ENCODE data around the gene NCBP2. TPM values are rescaled to one million over a fixed set of nuclear protein-coding genes. Genes with fewer than 3 reads are reported as not detected.
A peak's percentile ranks its signal among the peaks of the same experiment; 100 is the strongest.

The NCBP2 gene
- total RNA-seq: 51.1 and 62.2 TPM in 2 replicates

DNA sequence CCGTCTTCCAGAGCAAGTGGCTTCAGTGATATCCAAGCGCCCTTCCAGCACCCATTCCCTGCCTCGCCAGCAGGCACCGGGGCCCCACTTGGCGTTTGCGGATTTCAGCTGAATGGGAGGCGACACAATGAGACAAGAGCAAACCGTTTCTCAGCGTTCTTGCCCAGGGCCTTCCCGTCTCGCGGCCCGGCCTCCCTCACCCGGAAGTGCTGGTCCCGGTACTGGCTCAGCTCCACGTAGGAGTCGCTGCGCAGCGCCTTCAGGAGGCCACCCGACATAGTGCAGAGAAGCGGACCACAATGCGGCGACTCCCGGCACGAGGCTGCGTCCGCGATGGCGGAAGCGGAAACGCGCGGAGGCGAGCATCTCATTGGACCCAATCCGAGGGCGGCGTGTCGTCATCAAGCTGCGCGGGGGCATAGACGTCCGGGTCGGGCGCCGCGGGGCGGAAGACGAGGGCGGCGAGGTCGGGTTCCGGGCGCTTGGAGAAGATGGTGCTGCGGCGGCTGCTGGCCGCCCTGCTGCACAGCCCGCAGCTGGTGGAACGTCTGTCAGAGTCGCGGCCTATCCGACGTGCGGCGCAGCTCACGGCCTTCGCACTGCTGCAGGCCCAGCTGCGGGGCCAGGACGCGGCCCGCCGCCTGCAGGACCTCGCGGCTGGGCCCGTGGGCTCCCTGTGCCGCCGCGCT lies at the start of gene NCBP2:
Gene NCBP2 (minus strand): TSS at position 303 of the 689 bp plus-strand sequence. CDS start 25 bp downstream, at position 278.
- peak; percentile 83 for DNase-seq (ENCODE audit: low read depth)
- Histone ChIP-seq H3K27me3 (ENCODE audit: control insufficient read depth, insufficient read depth, low read length) (no peaks in the 10 kb centered on the region), H3K4me3 (ENCODE audit: low read depth, low read length) (peak within 1 kb of the TSS; percentile 99), H3K36me3 (ENCODE audit: control insufficient read depth, insufficient read depth, low read length) (peaks cover 1% of the 10 kb centered on the region)
- TF ChIP-seq, protein P1, sequence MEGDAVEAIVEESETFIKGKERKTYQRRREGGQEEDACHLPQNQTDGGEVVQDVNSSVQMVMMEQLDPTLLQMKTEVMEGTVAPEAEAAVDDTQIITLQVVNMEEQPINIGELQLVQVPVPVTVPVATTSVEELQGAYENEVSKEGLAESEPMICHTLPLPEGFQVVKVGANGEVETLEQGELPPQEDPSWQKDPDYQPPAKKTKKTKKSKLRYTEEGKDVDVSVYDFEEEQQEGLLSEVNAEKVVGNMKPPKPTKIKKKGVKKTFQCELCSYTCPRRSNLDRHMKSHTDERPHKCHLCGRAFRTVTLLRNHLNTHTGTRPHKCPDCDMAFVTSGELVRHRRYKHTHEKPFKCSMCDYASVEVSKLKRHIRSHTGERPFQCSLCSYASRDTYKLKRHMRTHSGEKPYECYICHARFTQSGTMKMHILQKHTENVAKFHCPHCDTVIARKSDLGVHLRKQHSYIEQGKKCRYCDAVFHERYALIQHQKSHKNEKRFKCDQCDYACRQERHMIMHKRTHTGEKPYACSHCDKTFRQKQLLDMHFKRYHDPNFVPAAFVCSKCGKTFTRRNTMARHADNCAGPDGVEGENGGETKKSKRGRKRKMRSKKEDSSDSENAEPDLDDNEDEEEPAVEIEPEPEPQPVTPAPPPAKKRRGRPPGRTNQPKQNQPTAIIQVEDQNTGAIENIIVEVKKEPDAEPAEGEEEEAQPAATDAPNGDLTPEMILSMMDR (IDR thresholded peaks at IDR 0.05; ENCODE audit: insufficient read depth, low read length, poor library complexity, severe bottlenecking): peak; percentile 81

DNA sequence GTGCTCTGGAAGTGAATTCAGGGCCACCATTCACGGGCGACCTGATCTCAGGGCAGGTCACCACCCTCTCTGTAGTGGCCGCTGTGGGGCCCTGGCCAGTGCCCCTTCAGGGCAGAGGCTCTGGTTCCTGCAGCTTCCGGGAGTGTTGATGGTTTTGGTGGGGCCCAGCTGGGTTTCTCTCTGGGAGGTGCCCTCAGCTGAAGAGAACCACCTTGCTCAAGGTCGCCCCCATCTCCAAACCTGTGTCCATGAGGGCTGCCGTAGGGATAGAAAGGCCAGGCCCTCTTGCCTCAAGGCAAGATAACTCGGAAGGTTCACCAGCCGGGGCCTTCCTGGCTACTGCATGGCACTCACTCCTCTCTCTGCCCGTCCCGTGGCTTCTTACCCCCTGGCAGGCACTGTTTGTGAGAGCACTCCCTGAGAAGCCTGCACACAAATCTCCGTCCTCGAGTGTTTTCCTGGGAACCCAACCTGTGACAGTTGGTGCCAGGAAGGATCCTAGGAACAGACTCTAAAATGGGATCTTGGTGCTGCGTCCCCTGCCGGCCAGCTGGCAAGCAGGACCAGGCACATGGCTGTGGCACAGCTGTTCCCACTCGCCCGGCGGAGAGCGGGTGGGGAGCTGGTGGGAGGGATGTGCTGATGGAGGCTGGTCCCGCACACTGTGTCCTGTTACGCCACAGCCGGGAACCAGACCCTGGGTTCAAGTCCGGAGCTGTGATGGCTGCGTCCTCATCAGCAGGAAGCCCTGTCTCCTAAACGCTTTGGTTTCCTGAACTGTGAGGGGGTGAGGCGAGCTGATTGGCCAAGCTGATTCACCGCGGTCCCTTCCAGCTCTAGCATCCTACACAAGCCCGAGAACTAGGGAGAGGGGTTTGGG lies 49.5 kb upstream of the NCBP2 start:
- DNase-seq (ENCODE audit: low read depth): no peak
- H3K27me3 ChIP-seq (ENCODE audit: control insufficient read depth, insufficient read depth, low read length): peaks cover 10% of the 10 kb centered on the region
- TF ChIP-seq, protein P1 (IDR thresholded peaks at IDR 0.05; ENCODE audit: insufficient read depth, low read length, poor library complexity, severe bottlenecking): no peak
- no peak overlapping the region for H3K4me3 ChIP-seq (ENCODE audit: low read depth, low read length)
- no peaks in the 10 kb centered on the region for H3K36me3 ChIP-seq (ENCODE audit: control insufficient read depth, insufficient read depth, low read length)

DNA sequence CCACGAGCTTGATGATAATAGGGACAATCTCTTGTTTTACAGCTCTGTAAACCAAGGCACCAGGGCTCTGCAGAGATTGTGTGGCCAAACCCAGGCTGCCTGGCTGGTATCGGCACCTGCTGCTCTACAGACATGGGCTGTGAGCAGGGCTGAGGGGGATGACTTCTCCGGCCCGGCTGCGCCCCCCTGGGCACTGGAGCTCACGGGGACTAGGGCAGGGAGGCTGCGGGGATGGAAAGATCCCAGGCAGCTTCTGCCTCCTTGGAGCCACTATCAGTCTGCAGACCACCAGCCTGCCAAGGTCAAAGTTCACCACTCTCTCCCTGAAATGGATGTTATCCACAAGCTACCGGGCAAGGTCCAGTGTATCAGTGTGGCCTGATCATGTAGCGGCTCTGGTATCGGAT lies 48.3 kb upstream of the NCBP2 start:
- Histone ChIP-seq H3K36me3 (ENCODE audit: control insufficient read depth, insufficient read depth, low read length) (no peaks in the 10 kb centered on the region), H3K4me3 (ENCODE audit: low read depth, low read length) (no peak overlapping the region), H3K27me3 (ENCODE audit: control insufficient read depth, insufficient read depth, low read length) (peaks cover 10% of the 10 kb centered on the region)
- DNase-seq (ENCODE audit: low read depth): no peak
- TF ChIP-seq, protein P1 (IDR thresholded peaks at IDR 0.05; ENCODE audit: insufficient read depth, low read length, poor library complexity, severe bottlenecking): no peak

DNA sequence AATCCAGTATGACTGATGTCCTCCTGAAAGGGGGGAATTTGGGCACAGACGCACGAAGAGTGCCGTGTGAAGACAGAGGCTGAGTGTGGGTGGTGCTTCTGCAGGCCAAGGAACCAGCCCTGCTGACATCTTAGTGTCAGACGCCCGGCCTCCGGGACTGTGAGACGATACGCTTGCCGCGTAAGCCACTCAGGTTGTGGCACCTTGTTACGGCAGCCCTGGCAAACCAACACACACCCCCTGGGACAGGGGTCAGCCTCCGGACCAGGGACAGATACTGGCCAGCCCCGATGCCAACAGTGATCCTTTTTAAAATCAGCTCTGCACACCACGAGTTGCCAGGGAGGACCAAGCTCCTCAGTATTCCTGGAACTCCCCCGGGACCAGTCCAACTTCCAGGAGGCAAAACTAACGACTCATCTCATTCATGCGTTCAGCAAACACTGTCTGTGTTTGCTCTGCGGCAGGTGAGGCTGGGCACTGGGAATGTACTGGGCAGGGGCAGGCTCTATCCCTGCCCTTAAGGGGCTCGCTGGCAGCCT lies 47.5 kb upstream of the NCBP2 start:
- TF ChIP-seq, protein P1 (IDR thresholded peaks at IDR 0.05; ENCODE audit: insufficient read depth, low read length, poor library complexity, severe bottlenecking): no peak
- Histone ChIP-seq H3K4me3 (ENCODE audit: low read depth, low read length) (no peak overlapping the region), H3K27me3 (ENCODE audit: control insufficient read depth, insufficient read depth, low read length) (peaks cover 10% of the 10 kb centered on the region), H3K36me3 (ENCODE audit: control insufficient read depth, insufficient read depth, low read length) (no peaks in the 10 kb centered on the region)
- DNase-seq (ENCODE audit: low read depth): no peak

DNA sequence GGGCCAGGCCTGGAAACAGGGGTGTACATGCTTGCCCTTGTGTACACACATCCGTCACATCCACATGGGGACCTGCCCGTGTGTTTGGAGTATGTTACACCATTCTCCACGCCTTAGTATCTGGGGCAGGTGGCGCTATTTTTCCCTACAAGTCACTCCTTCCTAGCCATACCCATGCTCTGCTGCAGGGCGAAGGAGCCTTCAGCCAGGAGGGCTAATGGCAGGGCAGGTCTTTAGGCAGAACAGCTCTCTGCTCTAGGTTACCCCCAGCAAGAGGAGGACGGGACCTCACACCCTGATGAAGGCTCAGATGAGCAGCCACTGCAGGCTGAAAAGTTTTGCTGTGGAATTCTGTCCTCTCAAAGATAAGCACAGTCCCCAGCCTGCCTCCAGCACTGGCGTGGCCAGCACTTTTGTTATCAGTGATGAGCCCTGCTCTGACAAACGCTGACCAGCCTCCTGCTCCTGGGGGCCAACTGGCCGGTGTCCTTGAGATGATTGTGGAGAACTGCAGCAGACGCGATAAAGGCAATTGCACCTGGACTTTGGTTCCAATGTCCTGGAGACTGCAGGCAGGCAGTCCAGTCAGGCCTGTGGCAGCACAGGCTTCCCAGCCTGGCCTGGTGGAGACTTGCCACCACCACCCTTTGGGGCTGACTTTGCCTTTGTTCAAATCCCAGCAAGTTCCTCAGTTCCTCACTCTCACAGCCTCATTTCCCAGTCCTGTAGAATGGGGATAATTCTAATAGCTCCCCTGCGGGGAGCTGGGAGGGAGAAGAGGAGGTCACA lies 46.1 kb upstream of the NCBP2 start:
- TF ChIP-seq, protein P1 (IDR thresholded peaks at IDR 0.05; ENCODE audit: insufficient read depth, low read length, poor library complexity, severe bottlenecking): no peak
- no peak for DNase-seq (ENCODE audit: low read depth)

More for the DNA sequence above, 46.1 kb upstream of the NCBP2 start:
- Histone ChIP-seq H3K27me3 (ENCODE audit: control insufficient read depth, insufficient read depth, low read length) (peaks cover 10% of the 10 kb centered on the region), H3K4me3 (ENCODE audit: low read depth, low read length) (no peak overlapping the region), H3K36me3 (ENCODE audit: control insufficient read depth, insufficient read depth, low read length) (no peaks in the 10 kb centered on the region)
